Esophagus squamous epithelium (tissue), 5 donors: Measurements from ENCODE around the gene SHC1. TPM values are rescaled to one million over a fixed set of nuclear protein-coding genes. Genes with fewer than 3 reads are reported as not detected.
"Not testable (repeated sequence)": the region's sequence is repeated elsewhere in the genome, so short reads cannot be mapped to it uniquely, and the experiment has no call there.

Experiments
- DNase-seq: peaks from one replicate; lab custom pipeline; 2025; lab: John Stamatoyannopoulos, UW
- H3K27ac ChIP-seq, 4 donors: fragments of 200-600 bp; sonication (generic); one replicate each; pipeline ENCODE4 v1.5.1; 2016 to 2019; ENCODE audit warnings: mild to moderate bottlenecking in 1 of 4
- H3K27me3 ChIP-seq, 4 donors: fragments of 200-600 bp; sonication (generic); 1 replicate in 3 of 4; 2 replicates in 1 of 4; pipeline versions ENCODE4 v1.5.1 to v1.6.0; 2017 to 2021; ENCODE audit warnings: antibody characterized with exemption in 1 of 4
- H3K36me3 ChIP-seq, 3 donors: fragments of 200-600 bp; sonication (generic); one replicate each; pipeline ENCODE4 v1.5.1; 2016 to 2019
- H3K4me1 ChIP-seq, 3 donors: fragments of 200-600 bp; sonication (generic); one replicate each; pipeline ENCODE4 v1.5.1; 2017 to 2019
- H3K4me3 ChIP-seq, 4 donors: fragments of 200-600 bp; sonication (generic); 1 replicate in 3 of 4; 2 replicates in 1 of 4; pipeline ENCODE4 v1.5.1; 2016 to 2019; ENCODE audit warnings: mild to moderate bottlenecking in 2 of 4, moderate library complexity in 1 of 4
- H3K9me3 ChIP-seq, 3 donors: fragments of 200-600 bp; sonication (generic); one replicate each; pipeline ENCODE4 v1.5.1; 2016 to 2019
- POLR2A ChIP-seq, 4 donors: fragments of 450-650 bp; IDR thresholded peaks; one replicate each; pipeline ENCODE4 v1.6.1; 2017; ENCODE audit warnings: antibody characterized with exemption in 4 of 4, mild to moderate bottlenecking in 4 of 4, moderate library complexity in 3 of 4
- WGBS, 2 donors: methylation state at CpG; one replicate each; pipeline ENCODE4 v1.1.5; 2018; 5-methylcytosine and 5-hydroxymethylcytosine counted together
- intact Hi-C: fragments of 100-400 bp; cut with DNase I; formaldehyde crosslinking; loops from one replicate; pipeline ENCODE4 v1.15.0; 2022
- total RNA-seq, 4 donors: library from RNA; depleted of rRNA; stranded (reverse); fragments of >200 nt; gene quantifications; one replicate each; pipeline ENCODE4 v1.1.0, GENCODE V29; 2016
- TF ChIP-seq, protein P1 (sequence below), 6 experiments: fragments of 450-650 bp in 4 of 6; fragments of 200-600 bp in 2 of 6; sonication (generic) in 2 of 6; IDR thresholded peaks; one replicate each; pipeline ENCODE4 v1.5.1; 2016 to 2019; ENCODE audit warnings: antibody characterized with exemption in 6 of 6, mild to moderate bottlenecking in 4 of 6, moderate library complexity in 4 of 6
- donor health status: DM: yes; HTN: yes; CAD: no.

SHC1 gene
- total RNA-seq, 4 donors from 2014 or later, result 37.6 to 80.9 (median 65.8) TPM

DNA sequence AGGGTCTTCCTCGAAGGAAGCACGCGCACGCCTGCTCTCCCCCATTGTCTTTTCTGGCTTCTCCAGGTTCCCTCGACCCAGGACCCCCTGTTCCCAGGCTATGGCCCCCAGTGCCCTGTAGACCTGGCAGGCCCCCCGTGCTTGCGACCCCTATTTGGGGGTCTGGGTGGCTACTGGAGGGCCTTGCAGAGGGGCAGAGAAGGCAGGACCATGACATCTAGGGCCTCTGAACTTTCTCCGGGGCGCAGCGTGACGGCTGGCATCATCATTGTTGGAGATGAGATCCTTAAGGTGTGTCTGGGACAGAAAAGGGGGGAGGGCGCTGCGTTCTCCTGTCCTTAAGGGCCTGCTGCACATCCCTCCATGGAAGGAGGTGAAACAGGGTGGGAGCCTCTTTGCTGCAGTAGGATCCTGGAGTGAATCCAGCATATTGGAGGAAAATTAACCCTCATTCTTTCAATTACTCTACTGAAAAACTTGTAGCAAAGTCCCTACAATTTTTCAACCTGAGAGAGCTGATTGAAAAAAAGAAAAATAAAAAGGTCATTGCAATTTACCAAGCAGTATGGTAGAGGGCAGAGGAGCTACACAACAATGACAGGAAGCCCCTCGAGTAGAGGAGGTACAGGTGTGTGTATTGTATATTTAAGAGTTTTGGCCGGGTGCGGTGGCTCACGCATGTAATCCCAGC, 13.4 kb upstream of the SHC1 start:
- 7 to 8% methylated on average over 9 to 16 of the region's 17 CpGs for WGBS, 2 donors
- no peak for DNase-seq
- Histone ChIP-seq H3K4me3 (peak overlapping the region; percentile 45 to 76 (median 67)), H3K27me3 (no peaks in the 10 kb centered on the region), H3K4me1 (peaks cover 15 to 53% (median 17%) of the 10 kb centered on the region in 3 donors), H3K36me3 (peaks cover 2 to 43% (median 7%) of the 10 kb centered on the region in 3 donors), H3K9me3 (no peaks in the 10 kb centered on the region), H3K27ac (peak overlapping the region; percentile 66 to 88 (median 85))
- intact Hi-C loops, result no loop called here
- TF ChIP-seq, protein P1, sequence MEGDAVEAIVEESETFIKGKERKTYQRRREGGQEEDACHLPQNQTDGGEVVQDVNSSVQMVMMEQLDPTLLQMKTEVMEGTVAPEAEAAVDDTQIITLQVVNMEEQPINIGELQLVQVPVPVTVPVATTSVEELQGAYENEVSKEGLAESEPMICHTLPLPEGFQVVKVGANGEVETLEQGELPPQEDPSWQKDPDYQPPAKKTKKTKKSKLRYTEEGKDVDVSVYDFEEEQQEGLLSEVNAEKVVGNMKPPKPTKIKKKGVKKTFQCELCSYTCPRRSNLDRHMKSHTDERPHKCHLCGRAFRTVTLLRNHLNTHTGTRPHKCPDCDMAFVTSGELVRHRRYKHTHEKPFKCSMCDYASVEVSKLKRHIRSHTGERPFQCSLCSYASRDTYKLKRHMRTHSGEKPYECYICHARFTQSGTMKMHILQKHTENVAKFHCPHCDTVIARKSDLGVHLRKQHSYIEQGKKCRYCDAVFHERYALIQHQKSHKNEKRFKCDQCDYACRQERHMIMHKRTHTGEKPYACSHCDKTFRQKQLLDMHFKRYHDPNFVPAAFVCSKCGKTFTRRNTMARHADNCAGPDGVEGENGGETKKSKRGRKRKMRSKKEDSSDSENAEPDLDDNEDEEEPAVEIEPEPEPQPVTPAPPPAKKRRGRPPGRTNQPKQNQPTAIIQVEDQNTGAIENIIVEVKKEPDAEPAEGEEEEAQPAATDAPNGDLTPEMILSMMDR (IDR thresholded peaks at IDR 0.05), result no peak
- no peak for TF ChIP-seq POLR2A (IDR thresholded peaks at IDR 0.05)

DNA sequence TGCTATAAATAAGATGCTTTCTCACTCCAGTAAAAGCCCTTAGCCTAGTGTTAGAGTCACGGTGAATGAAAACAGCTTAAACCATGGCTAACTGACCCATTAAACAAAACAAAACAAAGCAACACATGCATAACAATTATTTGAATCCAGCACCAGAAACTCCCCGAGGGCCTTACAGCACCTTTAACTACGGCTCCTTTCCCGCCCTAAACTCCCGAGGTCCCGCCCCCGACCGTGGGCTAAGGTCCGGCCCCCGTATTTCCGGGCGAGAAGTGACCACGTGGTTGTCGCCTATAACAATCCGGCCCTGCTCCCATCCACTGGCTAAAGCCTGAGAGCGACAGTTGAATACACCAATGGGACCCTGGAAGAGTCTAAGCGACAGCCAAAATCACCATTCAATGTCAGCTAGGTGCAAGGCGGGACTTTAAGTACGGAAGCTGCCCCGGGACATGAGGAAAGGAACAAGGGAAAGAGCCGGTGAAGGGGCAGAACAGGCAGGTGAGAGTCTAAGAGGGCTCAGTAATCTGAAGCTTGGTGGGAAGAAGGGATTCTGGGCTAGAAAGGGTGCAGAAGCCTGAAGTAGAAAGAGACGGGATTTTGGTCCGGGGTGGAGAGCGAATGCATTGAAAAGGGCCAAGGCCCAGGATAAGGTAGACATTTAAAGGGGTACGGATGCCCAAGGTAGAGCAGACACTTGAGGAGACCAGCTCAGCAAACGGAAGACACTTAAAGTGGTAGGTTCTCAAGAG, 12.5 kb upstream of the SHC1 start, which contains the start of gene FLAD1:
FLAD1 (plus strand) TSS at position 448 of the 752 bp plus-strand sequence. CDS start 351 bp downstream, outside the sequence.
- peak in 2 of 4 donors; percentile 54 to 85 for TF ChIP-seq POLR2A (IDR thresholded peaks at IDR 0.05)
- TF ChIP-seq, protein P1 (IDR thresholded peaks at IDR 0.05), result peak in 1 of 6 experiments; percentile 4
- H3K36me3 ChIP-seq, result peaks cover 0 to 40% (median 6%) of the 10 kb centered on the region in 3 donors
- H3K4me3 ChIP-seq, result peak within 1 kb of the TSS; percentile 45 to 76 (median 67)
- intact Hi-C loops, result no loop called here
- no peaks in the 10 kb centered on the region for H3K27me3 ChIP-seq
- peak within 1 kb of the TSS; percentile 66 to 88 (median 85) for H3K27ac ChIP-seq
- H3K4me1 ChIP-seq, result peaks cover 15 to 45% (median 17%) of the 10 kb centered on the region in 3 donors
- WGBS, 2 donors, result 0% methylated on average over 20 to 24 of the region's 26 CpGs
- DNase-seq, result peak; percentile 97
- no peaks in the 10 kb centered on the region for H3K9me3 ChIP-seq

DNA sequence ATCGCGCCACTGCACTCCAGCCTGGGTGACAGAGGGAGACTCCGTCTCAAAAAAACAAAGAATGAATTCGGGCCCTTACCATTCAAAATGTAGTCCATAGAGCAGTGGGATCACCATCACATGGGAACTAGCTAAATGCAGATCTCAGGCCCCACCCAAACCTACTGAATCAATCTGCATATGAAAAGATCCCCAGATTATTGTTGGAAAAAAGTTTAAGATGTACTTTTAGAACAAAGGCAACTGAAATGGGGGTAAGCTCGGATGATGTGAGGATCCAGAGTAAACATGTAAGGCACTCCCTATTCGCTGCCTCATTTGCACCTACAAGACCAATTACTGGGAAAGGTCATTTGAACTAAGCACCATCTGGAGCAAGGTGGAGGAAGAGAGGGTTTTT, 11.8 kb upstream of the SHC1 start:
- Histone ChIP-seq H3K4me3 (peak overlapping the region in 3 of 4 donors; percentile 63 to 76 (median 71)), H3K36me3 (peaks cover 0 to 38% (median 0%) of the 10 kb centered on the region in 3 donors), H3K4me1 (peaks cover 15 to 41% (median 17%) of the 10 kb centered on the region in 3 donors), H3K9me3 (no peaks in the 10 kb centered on the region), H3K27ac (peak overlapping the region; percentile 35 to 88 (median 74)), H3K27me3 (no peaks in the 10 kb centered on the region)
- no peak for DNase-seq
- intact Hi-C loops, result no loop called here
- 67 to 70% methylated on average over 6 of the region's 6 CpGs for WGBS, 2 donors
- TF ChIP-seq, protein P1 (IDR thresholded peaks at IDR 0.05), result no peak
- no peak for TF ChIP-seq POLR2A (IDR thresholded peaks at IDR 0.05)

DNA sequence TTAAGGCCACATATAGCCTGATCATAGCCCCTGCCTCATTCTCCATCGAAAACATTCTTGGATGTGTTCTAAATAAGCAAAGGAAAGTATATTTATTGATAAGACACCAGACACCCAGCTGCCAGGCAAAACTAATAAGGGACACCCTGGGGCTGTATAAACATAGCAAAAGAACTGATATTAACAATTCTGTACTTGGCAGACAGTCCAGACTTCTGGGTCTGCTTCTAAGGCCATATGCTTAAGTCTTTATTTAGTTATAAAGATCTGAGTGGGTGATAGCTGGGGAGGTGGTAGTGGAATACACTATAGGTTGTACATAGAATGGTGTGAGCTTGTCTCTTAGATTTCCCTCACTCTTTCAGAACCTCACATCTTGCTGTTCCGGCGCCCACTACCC, 7.8 kb upstream of the SHC1 start:
- TF ChIP-seq POLR2A (IDR thresholded peaks at IDR 0.05), result no peak
- TF ChIP-seq, protein P1 (IDR thresholded peaks at IDR 0.05), result no peak
- H3K9me3 ChIP-seq, result no peaks in the 10 kb centered on the region
- intact Hi-C loops, result no loop called here
- no peak overlapping the region for H3K27ac ChIP-seq
- peaks cover 0 to 29% (median 0%) of the 10 kb centered on the region in 3 donors for H3K36me3 ChIP-seq
- 91 to 100% methylated on average over 3 of the region's 3 CpGs for WGBS, 2 donors
- H3K27me3 ChIP-seq, result no peaks in the 10 kb centered on the region
- H3K4me1 ChIP-seq, result peaks cover 6 to 34% (median 14%) of the 10 kb centered on the region in 3 donors
- no peak for DNase-seq
- H3K4me3 ChIP-seq, result no peak overlapping the region

DNA sequence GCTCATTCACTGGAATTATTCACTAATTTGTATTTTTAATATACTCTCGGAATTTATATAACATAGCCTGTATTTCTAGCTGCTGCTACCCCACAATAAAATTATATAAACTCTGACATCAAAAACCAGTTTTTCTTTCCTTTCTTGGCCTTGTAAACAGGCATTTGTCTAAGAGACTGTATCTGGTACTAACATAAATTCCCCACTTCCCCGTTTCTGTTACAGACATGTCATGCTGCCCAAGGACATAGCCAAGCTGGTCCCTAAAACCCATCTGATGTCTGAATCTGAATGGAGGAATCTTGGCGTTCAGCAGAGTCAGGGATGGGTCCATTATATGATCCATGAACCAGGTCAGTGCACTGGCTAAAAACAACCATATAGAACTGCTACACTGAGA, 7.2 kb upstream of the SHC1 start:
- 42 to 50% methylated on average over 2 to 3 of the region's 3 CpGs for WGBS, 2 donors
- DNase-seq, intact Hi-C loops, H3K27ac ChIP-seq, H3K27me3 ChIP-seq, H3K4me3 ChIP-seq, H3K9me3 ChIP-seq: not testable (repeated sequence)
- Histone ChIP-seq H3K36me3 (peaks cover 0 to 29% (median 0%) of the 10 kb centered on the region in 3 donors), H3K4me1 (peaks cover 10 to 38% (median 19%) of the 10 kb centered on the region in 3 donors)
